HG02763 (cell line): ENCODE results near the gene LHX2.

Source experiments
- ATAC-seq: cut with Tn5 transposase; IDR thresholded peaks from one replicate; pipeline ENCODE4 v1.9.1; 2021; ENCODE audit warnings: mild to moderate bottlenecking, moderate library complexity; ENCODE audit not compliant: unreplicated experiment

LHX2 gene

GRCh38 chr9:124052401-124052800 is 40.8 kb downstream of the LHX2 start:
- ATAC-seq, result no peak

- peak; percentile 89 for ATAC-seq
These were observed 43.1 kb downstream of the LHX2 start for GRCh38 chr9:124054582-124055227.

GRCh38 chr9:124060844-124061605 is 49.5 kb downstream of the LHX2 start:
- ATAC-seq, result no peak

- ATAC-seq, result no peak
These were observed 50.6 kb downstream of the LHX2 start for GRCh38 chr9:124062172-124062571.

GRCh38 chr9:124066783-124067577 is 55.4 kb downstream of the LHX2 start:
- no peak for ATAC-seq

GRCh38 chr9:124068251-124068650 is 56.7 kb downstream of the LHX2 start:
- no peak for ATAC-seq

GRCh38 chr9:124074746-124075145 is 63.2 kb downstream of the LHX2 start:
- ATAC-seq, result no peak

- no peak for ATAC-seq
These were observed 64.2 kb downstream of the LHX2 start for GRCh38 chr9:124075761-124076160.

- no peak for ATAC-seq
These were observed 66.5 kb downstream of the LHX2 start for GRCh38 chr9:124077915-124078572.

GRCh38 chr9:124078641-124079040 is 67.1 kb downstream of the LHX2 start:
- ATAC-seq, result no peak

GRCh38 chr9:124079176-124079925 is 67.8 kb downstream of the LHX2 start:
- ATAC-seq, result no peak

- no peak for ATAC-seq
These were observed 71.1 kb downstream of the LHX2 start for GRCh38 chr9:124082622-124083021.
